Activated CD4-positive, CD25-positive, alpha-beta regulatory T cell treated with anti-CD3 and anti-CD28 coated beads, Interleukin-2, amount 50 U/mL, for 72 hours (primary cell): ENCODE measurements around the gene TRIM49B.
"Not testable (repeated sequence)": the region's sequence is repeated elsewhere in the genome, so short reads cannot be mapped to it uniquely, and the experiment has no call there.

ENCODE experiments used
- DNase-seq: peaks from one replicate; pipeline ENCODE4 v3.0.0; 2021

The TRIM49B gene, protein sequence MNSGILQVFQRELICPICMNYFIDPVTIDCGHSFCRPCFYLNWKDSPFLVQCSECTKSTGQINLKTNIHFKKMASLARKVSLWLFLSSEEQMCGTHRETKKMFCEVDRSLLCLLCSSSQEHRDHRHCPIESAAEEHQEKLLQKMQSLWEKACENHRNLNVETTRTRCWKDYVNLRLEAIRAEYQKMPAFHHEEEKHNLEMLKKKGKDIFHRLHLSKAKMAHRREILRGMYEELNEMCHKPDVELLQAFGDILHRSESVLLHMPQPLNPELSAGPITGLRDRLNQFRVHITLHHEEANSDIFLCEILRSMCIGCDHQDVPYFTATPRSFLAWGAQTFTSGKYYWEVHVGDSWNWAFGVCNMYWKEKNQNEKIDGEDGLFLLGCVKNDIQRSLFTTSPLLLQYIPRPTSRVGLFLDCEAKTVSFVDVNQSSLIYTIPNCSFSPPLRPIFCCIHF

DNA sequence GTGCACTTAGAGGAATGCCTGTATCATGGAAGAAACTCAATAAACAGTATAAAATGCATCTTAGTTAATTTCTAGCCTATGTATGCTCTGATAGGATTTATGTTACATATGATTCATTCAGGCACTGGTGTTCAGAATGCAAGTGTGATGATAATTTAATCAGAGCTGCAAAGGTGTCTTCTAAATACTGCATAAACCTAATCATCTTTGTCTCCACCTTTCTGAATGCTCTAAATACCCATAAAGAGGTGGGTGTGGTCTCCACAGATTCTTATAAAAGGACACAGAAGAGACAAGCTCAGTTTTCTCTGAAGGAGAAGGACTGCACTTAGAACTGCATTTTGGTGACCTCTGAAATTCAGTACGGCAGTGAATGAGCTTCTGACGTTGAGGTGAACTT is at the start of gene TRIM49B:
Gene TRIM49B (plus strand): TSS at position 301 of the 400 bp plus-strand sequence. CDS start 2,777 bp downstream, outside the sequence.
- not testable (repeated sequence) for DNase-seq

DNA sequence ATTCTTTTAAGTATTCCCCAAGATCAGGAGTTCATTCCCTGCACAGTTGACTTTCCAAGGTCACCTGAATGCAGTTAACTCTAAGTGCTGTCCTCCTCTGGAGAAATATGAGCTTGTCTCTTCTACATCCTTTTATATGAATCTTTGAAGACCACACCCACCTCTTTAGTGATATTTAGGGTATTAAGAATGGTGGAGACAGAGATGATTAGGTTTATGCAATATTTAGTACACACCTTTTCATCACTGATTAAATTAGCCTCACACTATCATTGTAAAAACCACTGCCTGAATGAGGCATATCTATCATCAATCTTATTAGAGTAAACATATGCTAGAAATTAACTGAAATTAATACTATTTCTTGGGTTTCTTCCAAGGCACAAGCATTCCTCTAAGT is 44.8 kb upstream of the TRIM49B start, which contains the start of gene TRIM51G:
Gene TRIM51G (minus strand): TSS at position 101 of the 400 bp plus-strand sequence. CDS start 2,190 bp downstream, outside the sequence.
- DNase-seq: not testable (repeated sequence)

DNA sequence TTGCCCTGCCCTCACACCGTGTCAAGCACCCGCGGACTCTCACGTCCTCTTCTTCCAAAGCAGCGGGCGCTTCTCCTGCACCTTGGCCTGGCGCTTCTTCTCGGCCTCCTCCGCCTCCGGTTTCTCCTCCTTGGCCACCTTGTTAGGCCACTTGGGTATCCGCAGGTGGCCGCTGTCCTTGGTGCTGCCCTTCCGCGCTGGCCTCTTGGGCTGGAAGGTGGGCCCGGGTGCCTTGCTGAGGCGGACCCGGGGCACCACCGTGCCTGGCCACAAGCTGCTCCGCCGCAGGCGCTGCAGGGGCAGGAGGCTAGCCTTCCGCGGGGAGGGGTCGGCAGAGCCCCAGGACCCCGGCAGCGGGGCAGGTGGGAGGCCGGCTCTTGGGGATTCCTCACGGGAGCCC is 19.6 kb downstream of the TRIM49B start:
- not testable (repeated sequence) for DNase-seq

DNA sequence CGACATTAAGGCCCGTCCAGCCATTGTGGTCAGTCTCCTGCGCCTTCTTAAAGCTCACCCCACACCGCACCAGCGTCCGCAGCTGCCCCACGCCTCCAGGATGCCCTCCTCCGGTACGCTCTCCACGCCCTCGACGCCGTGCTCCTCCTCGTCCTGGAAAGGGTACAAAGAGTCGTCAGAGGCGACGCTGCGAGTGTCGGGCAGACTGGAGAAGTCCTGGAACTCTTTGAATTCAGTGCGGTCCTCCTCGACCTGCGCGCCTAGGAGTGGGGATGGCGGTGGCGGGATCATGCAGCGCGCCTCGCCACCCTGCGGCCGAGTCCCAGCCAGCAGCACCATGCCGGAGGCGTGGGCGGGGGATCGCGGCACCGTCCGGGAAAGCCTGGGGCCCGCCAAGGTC is 21.2 kb downstream of the TRIM49B start:
- not testable (repeated sequence) for DNase-seq

DNA sequence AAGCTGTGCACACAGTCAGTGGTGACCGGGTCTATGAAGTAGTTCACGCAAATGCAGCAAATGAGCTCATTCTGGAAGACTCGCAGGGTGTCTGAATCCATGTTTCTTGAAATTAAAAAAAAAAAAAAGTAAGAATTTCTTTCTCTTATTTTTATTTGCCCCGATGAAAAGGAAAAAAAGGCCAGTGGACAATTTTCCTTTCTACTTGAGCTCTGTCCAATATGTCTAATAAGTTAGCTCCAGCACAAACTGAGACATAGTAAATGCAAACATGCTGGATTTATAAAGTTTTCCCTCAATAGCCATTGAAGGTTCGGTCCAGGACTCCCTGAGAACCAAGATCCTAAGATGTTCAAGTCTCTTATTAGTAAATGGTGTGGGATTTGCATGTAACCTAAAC is 30.4 kb downstream of the TRIM49B start, which contains the start of gene TRIM64C:
Gene TRIM64C (minus strand): TSS at position 101 of the 400 bp plus-strand sequence. CDS start 0 bp downstream, at position 101.
- not testable (repeated sequence) for DNase-seq

DNA sequence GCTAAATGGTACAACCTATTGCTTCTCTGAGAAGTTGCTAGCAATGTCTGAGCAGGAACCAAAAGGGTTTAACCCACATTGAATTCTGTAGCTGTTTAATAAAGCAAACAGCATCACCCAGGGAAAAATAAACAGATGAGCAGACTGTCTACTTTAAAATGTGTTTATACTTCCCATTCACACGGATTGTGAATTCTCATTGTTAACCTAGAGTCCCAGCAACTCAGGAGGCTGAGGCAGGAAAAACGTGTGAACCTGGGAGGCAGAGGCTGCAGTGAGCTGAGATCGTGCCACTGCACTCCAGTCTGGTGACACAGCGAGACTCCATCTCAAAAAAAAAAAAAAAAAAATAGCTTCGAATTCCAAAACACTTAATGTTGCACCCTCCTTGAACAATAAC is 41.3 kb downstream of the TRIM49B start:
- not testable (repeated sequence) for DNase-seq
